Cardiac septum (tissue), 1 donor: ENCODE data around the gene NXF2. TPM values are rescaled to one million over a fixed set of nuclear protein-coding genes. Genes with fewer than 3 reads are reported as not detected.
"Not testable (repeated sequence)": the region's sequence is repeated elsewhere in the genome, so short reads cannot be mapped to it uniquely, and the experiment has no call there.

Source experiments
- DNase-seq: peaks from one replicate; pipeline ENCODE4 v3.0.0-alpha.2; 2020; ENCODE audit warnings: low spot score
- intact Hi-C: fragments of 100-400 bp; cut with DNase I; formaldehyde crosslinking; loops from one replicate; pipeline ENCODE4 v1.14.0; 2022
- long read RNA-seq: library from polyadenylated mRNA; unstranded; transcript quantifications from one replicate; pipeline ENCODE4 v2.0.0, GENCODE V29; 2021
- total RNA-seq: library from RNA; stranded (reverse); fragmentation: NEBNext Ultra II Directional; extraction: Animal tissue kit (Norgen Biotek cat#: 25700); gene quantifications from one replicate; pipeline ENCODE4 v1.2.1, GENCODE V29; 2021
- donor health status: DM: no; HTN: no; CAD: no.

Gene NXF2, protein sequence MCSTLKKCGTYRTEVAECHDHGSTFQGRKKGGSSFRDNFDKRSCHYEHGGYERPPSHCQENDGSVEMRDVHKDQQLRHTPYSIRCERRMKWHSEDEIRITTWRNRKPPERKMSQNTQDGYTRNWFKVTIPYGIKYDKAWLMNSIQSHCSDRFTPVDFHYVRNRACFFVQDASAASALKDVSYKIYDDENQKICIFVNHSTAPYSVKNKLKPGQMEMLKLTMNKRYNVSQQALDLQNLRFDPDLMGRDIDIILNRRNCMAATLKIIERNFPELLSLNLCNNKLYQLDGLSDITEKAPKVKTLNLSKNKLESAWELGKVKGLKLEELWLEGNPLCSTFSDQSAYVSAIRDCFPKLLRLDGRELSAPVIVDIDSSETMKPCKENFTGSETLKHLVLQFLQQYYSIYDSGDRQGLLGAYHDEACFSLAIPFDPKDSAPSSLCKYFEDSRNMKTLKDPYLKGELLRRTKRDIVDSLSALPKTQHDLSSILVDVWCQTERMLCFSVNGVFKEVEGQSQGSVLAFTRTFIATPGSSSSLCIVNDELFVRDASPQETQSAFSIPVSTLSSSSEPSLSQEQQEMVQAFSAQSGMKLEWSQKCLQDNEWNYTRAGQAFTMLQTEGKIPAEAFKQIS
- total RNA-seq, result not detected
- long read RNA-seq, result 0 reads

DNA sequence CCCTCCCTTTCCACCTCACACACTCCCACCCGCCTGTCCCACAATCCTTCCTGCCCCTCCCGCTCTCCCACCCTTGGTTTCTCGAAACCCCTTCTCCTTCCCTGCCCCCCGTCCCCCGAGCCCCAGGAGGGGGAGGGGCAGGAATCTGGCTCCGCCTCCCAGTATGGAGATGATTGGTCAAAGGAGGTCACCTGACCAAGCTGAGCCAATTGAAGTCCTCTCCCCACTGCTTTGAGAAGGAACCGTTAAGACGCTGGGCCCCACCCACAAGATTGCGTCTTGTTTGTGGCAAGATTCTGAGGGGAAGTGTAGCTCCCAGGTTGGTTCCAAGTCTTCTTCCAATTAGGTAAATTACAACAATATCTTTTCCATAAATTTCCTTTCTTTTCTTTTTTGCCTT lies at the start of gene NXF2:
NXF2 (plus strand) TSS at position 275 of the 400 bp plus-strand sequence. CDS start 59,912 bp downstream, outside the sequence.
- intact Hi-C loops, DNase-seq: not testable (repeated sequence)

DNA sequence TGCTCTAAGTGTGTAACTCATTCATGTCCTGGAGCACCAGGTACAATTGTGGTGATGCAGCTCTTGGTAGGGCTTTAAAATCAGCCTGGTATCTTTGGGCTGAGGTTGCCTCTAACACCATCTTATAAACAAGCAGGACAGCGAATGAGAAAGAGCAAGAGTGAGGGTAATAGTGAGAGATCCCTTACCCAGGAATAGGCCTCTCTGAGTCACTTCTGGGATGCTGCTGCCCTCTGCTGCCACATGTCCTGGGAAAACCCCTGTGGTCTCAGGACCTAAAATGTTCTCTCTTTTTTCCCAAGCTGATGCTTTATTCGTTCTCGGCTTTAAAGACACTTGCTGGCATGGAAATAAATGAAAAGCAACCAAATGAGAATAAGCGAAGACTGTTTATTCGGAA lies 39.0 kb upstream of the NXF2 start:
- intact Hi-C loops, DNase-seq: not testable (repeated sequence)

DNA sequence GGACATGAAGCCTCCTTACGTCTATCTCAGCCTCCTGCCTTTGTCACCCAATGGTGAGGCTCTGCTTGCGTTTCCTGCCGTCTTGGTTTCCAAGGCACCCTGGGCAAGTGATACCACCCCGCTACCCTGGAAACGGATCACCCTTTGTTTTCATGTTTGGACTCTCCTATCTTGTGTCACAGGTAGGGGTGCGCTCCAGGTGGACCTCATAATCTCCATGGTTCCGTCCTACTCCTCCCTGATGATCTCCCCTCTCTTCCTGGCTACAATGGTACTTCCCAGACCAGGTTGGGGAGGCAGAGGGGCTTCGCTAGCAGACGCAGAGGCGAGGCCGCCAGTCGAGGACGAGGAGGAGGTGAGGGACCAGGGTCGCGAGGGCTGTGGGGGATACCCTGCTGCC lies 32.0 kb upstream of the NXF2 start, which contains the start of gene TCP11X1:
TCP11X1 (plus strand) TSS at position 316 of the 400 bp plus-strand sequence.
- intact Hi-C loops, DNase-seq: not testable (repeated sequence)

DNA sequence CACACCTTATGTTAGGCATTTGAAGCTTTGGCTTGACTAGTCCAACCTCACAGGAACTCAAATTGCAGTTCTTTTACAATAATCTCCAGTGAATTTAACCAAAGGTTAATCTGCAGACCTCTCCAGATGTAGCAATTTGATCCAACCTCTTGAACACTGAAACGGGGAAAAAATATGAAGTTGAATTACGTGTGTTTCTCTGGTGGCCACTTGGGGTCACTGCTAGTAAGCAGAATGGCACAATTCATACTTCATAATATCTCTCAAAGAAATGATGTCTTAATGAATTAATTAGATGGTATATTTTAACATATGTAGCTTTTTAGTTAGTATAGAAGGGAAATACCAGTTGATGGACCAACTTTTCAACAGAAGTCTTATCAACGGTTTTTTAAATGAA lies 30.5 kb upstream of the NXF2 start:
- intact Hi-C loops, DNase-seq: not testable (repeated sequence)

DNA sequence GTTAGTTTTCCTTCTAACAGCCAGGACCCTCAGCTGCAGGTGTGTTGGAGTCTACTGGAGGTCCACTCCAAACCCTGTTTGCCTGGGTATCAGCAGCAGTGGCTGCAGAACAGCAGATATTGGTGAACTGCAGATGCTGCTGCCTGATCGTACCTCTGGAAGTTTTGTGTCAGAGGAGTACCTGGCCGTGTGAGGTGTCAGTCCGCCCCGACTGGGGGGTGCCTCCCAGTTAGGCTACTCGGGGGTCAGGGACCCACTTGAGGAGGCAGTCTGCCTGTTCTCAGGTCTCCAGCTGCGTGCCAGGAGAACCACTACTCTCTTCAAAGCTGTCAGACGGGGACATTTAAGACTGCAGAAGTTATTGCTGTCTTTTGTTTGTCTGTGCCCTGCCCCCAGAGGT lies 11.3 kb upstream of the NXF2 start:
- DNase-seq, result peak; percentile 62
- intact Hi-C loops, result not testable (repeated sequence)

DNA sequence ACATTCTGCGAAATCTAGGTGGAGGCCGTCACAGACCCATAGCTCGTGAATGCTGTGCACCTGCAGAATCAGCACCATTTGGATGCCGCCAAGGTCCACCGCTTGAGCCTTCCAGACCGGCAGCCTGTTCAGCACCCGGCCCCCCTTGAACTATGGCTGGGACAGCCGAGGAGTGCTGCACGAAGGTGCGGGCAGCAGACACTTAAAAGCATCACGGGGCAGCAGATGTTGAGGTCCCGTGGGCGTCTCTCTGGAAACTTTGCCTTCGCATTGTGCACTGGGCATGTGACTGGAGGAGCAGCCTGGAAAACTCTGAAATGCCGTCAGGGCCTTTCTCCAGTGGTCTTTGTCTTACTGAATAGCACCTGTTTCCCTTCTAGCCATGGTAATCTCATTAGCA lies 6.7 kb upstream of the NXF2 start:
- intact Hi-C loops, result not testable (repeated sequence)
- DNase-seq, result peak; percentile 47

DNA sequence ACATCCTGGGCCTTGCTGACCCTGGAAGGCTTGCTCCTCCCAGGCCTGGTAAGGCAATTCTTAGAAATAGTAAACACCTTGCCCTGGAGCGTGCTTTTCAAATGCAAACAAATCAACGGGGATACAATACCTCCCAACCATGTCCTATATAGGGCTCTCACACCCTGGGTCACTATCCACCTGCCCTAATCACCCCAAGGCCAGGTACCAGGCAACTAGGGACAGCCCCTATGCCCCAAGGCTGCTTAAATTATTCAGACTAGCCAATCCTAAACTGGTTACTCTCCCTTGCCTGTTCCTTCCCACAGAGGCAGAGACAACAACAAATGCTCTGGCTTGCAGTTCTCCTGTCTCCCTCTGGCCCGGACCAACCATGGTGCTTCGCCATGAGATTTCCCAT lies 25.3 kb downstream of the NXF2 start:
- DNase-seq, intact Hi-C loops: not testable (repeated sequence)

DNA sequence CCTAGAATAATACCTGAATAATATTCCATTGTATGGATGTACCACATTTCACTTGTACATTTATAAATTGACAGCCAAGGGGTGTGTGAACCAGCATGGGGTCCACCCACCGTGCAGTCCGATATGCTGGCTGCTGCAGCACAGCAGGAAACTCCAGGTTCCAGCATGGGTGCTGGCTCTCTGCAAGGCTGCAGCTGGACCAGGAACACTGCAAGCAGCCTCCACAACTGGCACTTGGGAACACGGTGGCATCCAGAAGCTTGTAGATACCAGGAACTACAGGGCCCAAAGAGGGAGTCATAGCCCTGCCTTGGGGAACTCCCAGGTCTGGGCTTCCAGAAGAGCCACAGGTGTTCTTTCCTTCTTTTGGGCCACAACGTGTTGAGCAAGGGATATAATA lies 91.2 kb downstream of the NXF2 start:
- intact Hi-C loops, result no loop called here
- DNase-seq, result no peak

DNA sequence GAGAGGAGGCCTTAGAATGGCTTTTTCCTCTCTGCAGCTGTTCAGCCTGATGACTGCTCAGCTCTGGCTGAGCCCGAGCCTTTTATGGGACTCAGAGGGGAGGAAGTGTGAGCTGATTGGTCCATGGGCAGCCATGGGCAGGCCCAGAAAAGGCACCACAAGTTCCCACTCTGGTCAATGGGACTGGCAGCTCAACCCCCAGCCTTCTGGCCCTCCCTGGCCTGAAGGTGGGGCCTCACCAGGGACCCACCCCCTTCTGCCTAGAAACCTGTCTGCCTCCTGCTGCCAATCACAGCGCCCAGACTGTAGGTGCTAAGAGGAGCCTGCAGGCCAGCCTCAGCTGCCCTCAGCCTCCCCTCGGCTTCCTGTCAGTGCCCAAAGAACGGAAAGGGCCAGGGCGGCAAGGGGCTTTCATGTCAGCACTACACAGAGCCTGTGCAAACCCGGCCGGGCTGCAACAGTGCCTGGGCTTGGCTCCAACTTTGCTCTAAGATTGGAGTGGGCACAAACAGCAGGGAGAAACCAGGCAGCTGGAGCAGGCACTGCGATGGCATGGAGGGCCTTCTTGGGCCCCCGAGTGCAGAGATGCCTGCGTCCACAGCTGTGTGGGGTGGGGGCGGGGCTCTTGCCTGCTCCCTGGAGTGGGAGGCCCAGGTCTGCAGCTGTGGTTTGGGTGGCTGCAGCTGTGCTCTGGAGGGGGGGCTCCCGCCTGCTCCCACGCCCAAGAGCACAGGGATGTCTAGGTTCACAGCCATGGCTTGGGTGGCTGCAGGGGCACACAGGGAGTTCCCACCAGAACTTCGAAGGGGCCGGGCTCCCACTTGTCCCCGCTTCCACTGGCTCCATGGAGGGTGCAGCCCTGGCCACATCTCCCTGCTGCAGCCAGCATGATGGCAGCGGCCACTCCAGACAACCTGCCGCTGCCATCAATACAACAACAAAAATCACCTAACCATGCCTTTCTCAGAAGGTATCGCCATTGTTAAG lies 92.6 kb downstream of the NXF2 start:
- intact Hi-C loops, result no loop called here
- DNase-seq, result peak; percentile 60

DNA sequence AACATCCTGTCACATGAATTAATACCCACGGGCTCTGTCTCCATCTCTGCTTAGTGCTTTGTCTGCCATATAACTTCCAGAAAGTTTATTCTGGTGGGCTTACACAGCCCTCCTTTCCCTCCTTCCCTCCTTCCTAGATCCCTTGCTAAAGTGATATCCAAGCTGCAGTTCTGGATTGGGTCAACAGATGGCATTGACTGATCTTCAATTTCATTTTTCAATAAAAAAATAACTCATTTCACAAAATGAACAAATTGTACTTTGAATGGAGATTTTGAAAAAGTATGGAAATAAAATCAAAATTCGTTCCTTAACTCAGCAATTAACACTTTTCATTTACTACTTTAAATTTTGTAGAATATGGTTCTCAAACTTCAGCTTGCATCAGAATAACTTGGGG lies 94.9 kb downstream of the NXF2 start:
- no peak for DNase-seq

DNA sequence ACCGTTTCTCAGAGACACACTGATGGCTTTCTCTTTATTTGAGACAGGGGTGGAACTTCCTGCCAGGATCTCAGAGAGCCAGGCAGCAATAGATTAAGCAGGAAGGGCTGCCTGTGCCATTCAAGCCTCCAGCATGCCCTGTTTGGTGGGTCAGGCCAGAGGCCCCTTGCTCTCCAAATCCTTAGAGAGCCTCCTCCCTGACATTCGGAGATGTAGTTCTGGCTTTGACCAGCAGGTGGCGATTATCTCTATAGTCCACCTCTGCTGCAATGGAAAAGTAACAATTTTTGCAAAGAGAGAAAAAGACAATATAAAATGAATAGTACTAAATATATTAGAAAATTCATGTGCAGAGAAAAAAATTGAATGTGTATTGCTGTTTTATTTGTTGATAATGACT lies 98.9 kb downstream of the NXF2 start:
- intact Hi-C loops, result no loop called here
- peak; percentile 71 for DNase-seq

More for the DNA sequence above, 94.9 kb downstream of the NXF2 start:
- intact Hi-C loops, result no loop called here

Other genes with a start within 250 kb of the NXF2 start
- gene TCEAL2, start 121.5 kb upstream of the NXF2 start, total RNA-seq, result 1.3 TPM
- not detected for gene TCEAL6, start 104.7 kb upstream of the NXF2 start, total RNA-seq
- not detected for gene BEX5, start 91.2 kb upstream of the NXF2 start, total RNA-seq
- gene TCP11X1, start 31.9 kb upstream of the NXF2 start, total RNA-seq, result not detected
- gene NXF2B, start 192.8 kb downstream of the NXF2 start, total RNA-seq, result not detected
- gene TCP11X2, start 224.6 kb downstream of the NXF2 start, total RNA-seq, result not detected